ENCODE data around the gene SLC39A11. TPM values are rescaled to one million over a fixed set of nuclear protein-coding genes. Genes with fewer than 3 reads are reported as not detected.

The SLC39A11 gene
- polyA plus RNA-seq, 3 donors: 16.6 to 27.9 (median 26.6) TPM

- peaks cover 26 to 73% of the 10 kb centered on the region in 2 donors for H3K36me3 ChIP-seq (replicated peaks in 1 of 2; ENCODE audit: control insufficient read depth in 1 of 2, insufficient read depth in 2 of 2, low read length in 2 of 2)
- Mint-ChIP-seq H3K27me3 (ENCODE audit: low read depth in 3 of 3) (no peaks in the 10 kb centered on the region), H3K4me3 (no peak overlapping the region)
Observed at GRCh38 chr17:72811976-72812687, 280.4 kb downstream of the SLC39A11 start.

GRCh38 chr17:72810991-72811508, 281.4 kb downstream of the SLC39A11 start:
- TF ChIP-seq CTCF (IDR thresholded peaks at IDR 0.05): no peak
- Histone ChIP-seq H3K4me2 (replicated peaks; ENCODE audit: extremely low read depth, low read length, poor library complexity, severe bottlenecking) (no peak overlapping the region), H2AFZ (ENCODE audit: insufficient read depth, low read depth, low read length, poor library complexity, severe bottlenecking) (no peak overlapping the region), H3K9ac (ENCODE audit: insufficient read depth, low read length, poor library complexity, severe bottlenecking) (no peak overlapping the region), H3K27ac (ENCODE audit: low read depth in 1 of 2, low read length in 2 of 2) (no peak overlapping the region), H3K4me1 (ENCODE audit: control insufficient read depth in 1 of 2, insufficient read depth in 2 of 2, low read length in 2 of 2) (no peaks in the 10 kb centered on the region), H3K36me3 (replicated peaks in 1 of 2; ENCODE audit: control insufficient read depth in 1 of 2, insufficient read depth in 2 of 2, low read length in 2 of 2) (peaks cover 20 to 68% of the 10 kb centered on the region in 2 donors), H3K79me2 (ENCODE audit: insufficient read depth, low read length) (no peaks in the 10 kb centered on the region), H3K4me3 (replicated peaks in 1 of 3; ENCODE audit: low read depth in 2 of 3, low read length in 3 of 3) (no peak overlapping the region), H3K27me3 (ENCODE audit: control insufficient read depth in 2 of 2, insufficient read depth in 2 of 2, low read length in 2 of 2) (no peaks in the 10 kb centered on the region), H4K20me1 (ENCODE audit: insufficient read depth, low read length) (no peaks in the 10 kb centered on the region), H3K9me3 (replicated peaks in 1 of 2; ENCODE audit: control insufficient read depth in 1 of 2, insufficient read depth in 1 of 2, low read length in 2 of 2) (peaks cover 13% of the 10 kb centered on the region in 2 donors)
- Mint-ChIP-seq H3K4me1 (no peaks in the 10 kb centered on the region), H3K4me3 (no peak overlapping the region), H3K27me3 (ENCODE audit: low read depth in 3 of 3) (no peaks in the 10 kb centered on the region), H3K36me3 (peaks cover 53 to 59% of the 10 kb centered on the region in 2 donors), H3K27ac (peak overlapping the region in 1 of 7 donors; percentile 25), H3K9me3 (peaks cover 4 to 13% (median 6%) of the 10 kb centered on the region in 7 donors)
- DNase-seq: no peak
- intact Hi-C loops (cut with micrococcal nuclease): no loop called here
- no CpG with 5 or more reads among the region's 1 CpG for WGBS (ENCODE audit: insufficient coverage)

More at GRCh38 chr17:72811976-72812687, 280.4 kb downstream of the SLC39A11 start:
- no peak overlapping the region for H2AFZ ChIP-seq (ENCODE audit: insufficient read depth, low read depth, low read length, poor library complexity, severe bottlenecking)
- Mint-ChIP-seq H3K36me3 (peaks cover 58 to 64% of the 10 kb centered on the region in 2 donors), H3K4me1 (no peaks in the 10 kb centered on the region), H3K27ac (no peak overlapping the region), H3K9me3 (peaks cover 4 to 9% (median 5%) of the 10 kb centered on the region in 7 donors)
- H3K9me3 ChIP-seq (replicated peaks in 1 of 2; ENCODE audit: control insufficient read depth in 1 of 2, insufficient read depth in 1 of 2, low read length in 2 of 2): peaks cover 13% of the 10 kb centered on the region in 2 donors
- H4K20me1 ChIP-seq (ENCODE audit: insufficient read depth, low read length): no peaks in the 10 kb centered on the region
- intact Hi-C loops (cut with micrococcal nuclease): no loop called here
- no peak overlapping the region for H3K9ac ChIP-seq (ENCODE audit: insufficient read depth, low read length, poor library complexity, severe bottlenecking)
- no peaks in the 10 kb centered on the region for H3K79me2 ChIP-seq (ENCODE audit: insufficient read depth, low read length)
- 75% methylated on average over 1 of the region's 3 CpGs for WGBS (ENCODE audit: insufficient coverage)
- H3K4me3 ChIP-seq (replicated peaks in 1 of 3; ENCODE audit: low read depth in 2 of 3, low read length in 3 of 3): no peak overlapping the region
- no peak overlapping the region for H3K4me2 ChIP-seq (replicated peaks; ENCODE audit: extremely low read depth, low read length, poor library complexity, severe bottlenecking)
- DNase-seq: no peak
- H3K4me1 ChIP-seq (ENCODE audit: control insufficient read depth in 1 of 2, insufficient read depth in 2 of 2, low read length in 2 of 2): no peaks in the 10 kb centered on the region
- no peak for TF ChIP-seq CTCF (IDR thresholded peaks at IDR 0.05)
- no peak overlapping the region for H3K27ac ChIP-seq (ENCODE audit: low read depth in 1 of 2, low read length in 2 of 2)
- H3K27me3 ChIP-seq (ENCODE audit: control insufficient read depth in 2 of 2, insufficient read depth in 2 of 2, low read length in 2 of 2): no peaks in the 10 kb centered on the region
